Stimulated activated CD8-positive, alpha-beta memory T cell treated with anti-CD3 and anti-CD28 coated beads, Interleukin-15, amount 100 ng/mL, for 24 hours (primary cell): ENCODE results near the gene CDK6.
A peak's percentile ranks its signal among the peaks of the same experiment; 100 is the strongest.

ENCODE experiments used
- DNase-seq: peaks from one replicate; pipeline ENCODE4 v3.0.0-alpha.2; 2020; ENCODE audit warnings: low read depth

Gene CDK6

GRCh38 chr7:92845736-92846135, 9.4 kb upstream of the CDK6 start:
- no peak for DNase-seq

DNA sequence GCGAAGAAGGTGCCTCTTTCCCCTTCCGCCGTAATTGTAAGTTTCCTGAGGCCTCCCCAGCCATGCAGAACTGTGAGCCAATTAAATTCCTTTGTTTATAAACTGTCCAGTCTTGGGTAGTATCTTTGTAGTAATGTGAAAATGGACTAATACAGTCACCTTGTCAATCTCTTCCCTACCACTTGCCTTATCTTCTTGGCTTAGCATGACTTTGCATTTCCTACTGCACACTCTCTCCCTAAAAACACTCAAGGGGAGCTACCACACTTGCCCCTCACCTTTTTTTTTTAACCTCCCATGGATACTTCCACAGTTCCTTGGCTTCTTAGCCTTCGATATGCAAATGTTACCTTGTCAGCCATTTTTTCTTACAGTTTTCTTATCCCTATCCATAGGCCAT, 7.4 kb upstream of the CDK6 start:
- no peak for DNase-seq

DNA sequence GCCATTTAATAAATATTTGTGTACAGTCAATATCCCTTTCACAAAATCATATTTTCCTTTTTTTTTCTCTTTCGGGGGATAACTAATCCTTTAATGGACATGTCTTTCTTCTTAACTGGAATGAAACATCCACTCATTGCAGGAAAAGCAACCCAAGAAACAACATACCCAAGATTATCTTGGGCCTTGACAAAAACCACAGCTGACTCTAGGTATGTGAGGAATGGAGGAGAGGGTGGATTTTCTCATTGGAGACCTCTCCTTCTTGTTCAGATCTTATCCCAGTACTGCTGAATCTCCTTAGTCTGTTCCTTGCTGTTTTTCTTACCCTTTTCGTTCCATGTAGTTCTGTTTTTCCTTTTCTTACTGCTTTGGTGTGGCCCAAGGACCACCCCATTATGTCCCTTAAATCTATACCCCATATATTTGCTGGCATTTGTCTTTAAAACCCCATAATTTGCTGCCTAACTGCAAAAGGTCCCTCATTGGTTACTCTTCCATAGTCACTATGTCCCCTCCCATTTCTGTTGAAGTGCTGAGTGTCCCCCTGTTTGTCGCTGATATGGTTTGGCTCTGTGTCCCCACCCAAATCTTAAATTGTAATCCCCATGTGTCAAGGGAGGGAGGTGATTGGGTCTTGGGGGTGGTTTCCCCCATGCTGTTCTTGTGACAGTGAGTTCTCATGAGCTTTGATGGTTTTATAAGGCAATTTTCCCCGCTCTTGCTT, 6.8 kb upstream of the CDK6 start:
- no peak for DNase-seq

DNA sequence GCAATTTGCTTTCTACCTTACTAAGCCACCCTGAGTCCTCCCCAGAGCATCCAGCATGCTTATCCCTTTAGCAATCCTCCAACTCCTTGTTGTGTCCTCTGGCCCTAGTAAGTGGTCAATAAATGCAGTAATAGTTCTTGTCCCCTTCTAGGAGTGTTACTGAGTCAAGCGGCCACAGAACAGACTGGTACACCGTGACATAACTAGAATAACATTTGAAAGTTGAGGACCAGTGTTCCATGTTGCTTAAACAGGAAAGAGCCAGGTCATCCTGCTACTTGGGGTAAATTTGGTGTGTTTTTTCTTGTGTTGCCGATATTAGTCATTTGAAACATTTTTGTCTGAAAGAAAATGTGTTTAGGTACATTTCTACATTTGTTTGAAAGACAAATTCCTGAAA, 4.8 kb upstream of the CDK6 start:
- no peak for DNase-seq

DNA sequence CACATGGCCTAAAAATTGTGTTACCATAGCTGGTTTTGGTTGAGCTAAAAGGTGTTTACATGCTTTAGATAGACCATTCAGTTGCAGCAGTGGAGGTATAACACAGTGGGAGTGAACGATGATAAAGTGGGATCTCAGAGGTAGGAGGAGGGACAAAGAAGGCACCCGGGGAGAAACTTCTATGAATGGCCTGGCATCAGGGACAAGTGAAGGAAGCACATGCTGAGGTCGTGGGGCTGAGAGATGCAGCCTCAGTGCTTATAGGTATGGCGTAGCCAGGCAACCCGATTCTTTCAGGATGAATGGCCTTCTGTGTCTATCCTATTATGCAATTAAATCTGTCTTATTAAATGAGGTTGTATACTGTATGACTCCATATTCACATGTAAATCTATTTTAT, 3.9 kb upstream of the CDK6 start:
- DNase-seq, result no peak

GRCh38 chr7:92839901-92840300, 3.5 kb upstream of the CDK6 start:
- no peak for DNase-seq

- no peak for DNase-seq
These were observed 2.6 kb upstream of the CDK6 start for GRCh38 chr7:92838934-92839333.

GRCh38 chr7:92837000-92837749, 802 bp upstream of the CDK6 start:
- no peak for DNase-seq

DNA sequence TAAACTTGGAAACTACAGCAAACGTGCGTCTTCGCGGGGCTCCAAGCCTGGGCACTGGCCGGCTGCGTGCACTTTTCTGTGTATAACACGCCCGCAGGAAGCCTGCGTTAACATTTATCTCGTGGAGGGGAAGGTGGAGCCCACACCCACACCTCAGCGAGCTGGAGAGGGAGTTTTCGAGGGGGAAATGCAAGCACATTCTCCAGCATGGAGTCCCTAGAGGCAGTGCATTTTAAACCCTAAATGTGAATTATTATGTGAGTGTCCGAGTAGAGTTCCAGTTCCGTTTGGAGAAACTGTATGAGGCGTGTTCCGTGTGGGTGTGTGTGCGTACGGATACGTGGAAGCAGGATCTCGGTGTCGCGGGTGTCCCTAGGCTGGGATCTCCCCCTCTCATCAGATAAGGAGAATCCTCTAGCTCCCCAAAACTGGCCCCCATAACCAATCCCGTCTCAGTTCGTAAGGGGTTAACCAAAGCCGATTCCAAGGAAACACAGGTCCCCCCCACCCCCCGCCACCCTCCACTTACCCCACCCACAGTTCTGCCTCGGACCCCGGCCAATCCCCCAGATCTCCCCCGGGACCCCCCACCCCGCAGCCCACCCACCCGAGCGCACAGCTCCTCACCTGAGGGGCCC, 403 bp downstream of the CDK6 start:
- peak; percentile 26 for DNase-seq

- DNase-seq, result peak; percentile 21
These were observed 1.0 kb downstream of the CDK6 start for GRCh38 chr7:92835261-92835850.

DNA sequence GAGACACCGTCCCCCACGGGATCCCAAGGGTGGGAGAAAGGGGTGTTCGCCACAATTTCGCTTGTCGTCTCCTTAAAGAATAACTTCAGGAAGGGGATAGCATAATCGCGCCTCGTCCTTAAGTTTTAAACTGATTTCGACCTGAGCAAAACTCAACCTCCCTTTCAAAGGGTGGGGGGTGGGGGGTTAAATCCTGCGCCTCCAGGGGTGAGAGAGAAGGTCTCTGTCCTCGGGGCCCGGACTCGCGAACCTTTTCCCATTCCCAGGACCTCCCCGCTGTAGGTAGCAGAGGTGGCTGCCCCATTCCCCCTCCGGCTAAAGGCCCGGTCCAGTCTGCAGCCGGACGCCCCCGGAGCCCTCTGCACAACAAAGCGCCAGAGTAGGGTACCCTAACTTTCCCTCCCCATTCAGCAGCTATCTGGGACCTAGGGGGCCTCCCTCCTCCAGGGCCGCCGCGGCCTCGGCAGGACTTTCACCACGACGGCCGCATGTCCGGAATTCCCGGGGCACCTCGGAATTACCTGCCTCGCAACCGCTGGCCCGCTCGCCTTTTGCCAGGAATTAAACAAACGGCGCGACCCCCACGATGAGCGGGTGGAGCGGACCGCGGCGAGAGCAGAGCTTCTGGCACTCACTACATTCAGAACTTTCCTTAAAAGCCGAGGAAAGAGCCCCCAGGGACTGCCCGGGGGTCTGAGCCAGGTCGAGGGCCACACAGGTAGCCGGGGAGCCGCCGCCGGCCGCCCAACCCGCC, 1.7 kb downstream of the CDK6 start:
- DNase-seq, result peak; percentile 3

- DNase-seq, result peak; percentile 60
These were observed 2.4 kb downstream of the CDK6 start for GRCh38 chr7:92833766-92834506.

DNA sequence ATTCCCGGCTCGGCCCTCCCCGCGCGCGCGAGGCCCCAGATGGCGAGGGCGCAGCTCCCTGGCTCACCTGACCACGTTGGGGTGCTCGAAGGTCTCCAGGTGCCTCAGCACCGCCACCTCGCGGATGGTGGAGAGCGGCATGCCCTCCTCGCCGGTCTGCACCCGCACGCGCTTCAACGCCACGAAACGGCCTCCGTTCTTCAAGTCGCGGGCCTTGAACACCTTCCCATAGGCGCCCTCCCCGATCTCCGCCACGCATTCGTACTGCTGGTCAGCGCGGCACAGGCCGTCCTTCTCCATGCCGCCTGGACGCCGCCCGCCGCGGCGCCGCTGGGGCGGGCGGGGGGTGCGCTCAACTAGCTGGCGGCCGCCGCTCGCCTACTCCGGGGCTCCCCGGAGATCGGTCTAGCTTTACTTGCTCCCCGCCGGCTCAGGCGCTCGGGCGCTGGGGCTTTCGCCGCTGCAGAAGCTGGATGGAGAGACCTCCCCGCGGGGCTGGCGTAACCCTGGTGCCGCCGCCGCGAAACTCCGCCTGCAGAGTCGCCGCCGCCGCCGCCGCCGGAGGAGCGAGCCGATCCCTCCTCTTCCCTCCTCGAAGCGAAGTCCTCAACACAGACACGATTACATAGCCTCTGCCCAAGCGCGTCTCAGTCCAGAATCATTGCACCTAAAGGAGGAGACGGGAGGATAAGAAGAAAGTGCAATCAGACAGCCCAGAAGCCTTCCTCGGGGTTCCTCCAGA, 3.2 kb downstream of the CDK6 start:
- peak; percentile 59 for DNase-seq

GRCh38 chr7:92832534-92833023, 3.8 kb downstream of the CDK6 start:
- no peak for DNase-seq

GRCh38 chr7:92831716-92832533, 4.4 kb downstream of the CDK6 start:
- no peak for DNase-seq

- DNase-seq, result no peak
These were observed 5.8 kb downstream of the CDK6 start for GRCh38 chr7:92830532-92831110.

DNA sequence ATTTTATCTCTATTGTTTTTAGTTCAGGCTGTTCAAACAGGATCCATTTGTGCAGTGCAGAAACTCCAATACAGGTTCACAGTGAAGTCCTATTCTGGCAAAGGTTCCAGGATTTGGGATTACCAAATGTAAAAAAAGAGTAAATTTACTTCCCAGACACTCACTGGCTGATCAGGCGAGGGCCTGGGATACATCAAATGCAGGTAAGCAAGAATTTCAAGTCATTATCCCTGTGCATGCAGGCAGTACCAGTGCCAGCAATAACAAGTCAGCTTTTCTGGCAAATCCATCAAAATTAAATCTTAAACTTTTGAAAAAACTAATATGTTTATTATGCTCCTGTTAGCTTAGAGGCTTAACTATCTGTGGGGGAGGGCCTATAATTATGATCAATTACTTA, 6.3 kb downstream of the CDK6 start:
- DNase-seq, result no peak

DNA sequence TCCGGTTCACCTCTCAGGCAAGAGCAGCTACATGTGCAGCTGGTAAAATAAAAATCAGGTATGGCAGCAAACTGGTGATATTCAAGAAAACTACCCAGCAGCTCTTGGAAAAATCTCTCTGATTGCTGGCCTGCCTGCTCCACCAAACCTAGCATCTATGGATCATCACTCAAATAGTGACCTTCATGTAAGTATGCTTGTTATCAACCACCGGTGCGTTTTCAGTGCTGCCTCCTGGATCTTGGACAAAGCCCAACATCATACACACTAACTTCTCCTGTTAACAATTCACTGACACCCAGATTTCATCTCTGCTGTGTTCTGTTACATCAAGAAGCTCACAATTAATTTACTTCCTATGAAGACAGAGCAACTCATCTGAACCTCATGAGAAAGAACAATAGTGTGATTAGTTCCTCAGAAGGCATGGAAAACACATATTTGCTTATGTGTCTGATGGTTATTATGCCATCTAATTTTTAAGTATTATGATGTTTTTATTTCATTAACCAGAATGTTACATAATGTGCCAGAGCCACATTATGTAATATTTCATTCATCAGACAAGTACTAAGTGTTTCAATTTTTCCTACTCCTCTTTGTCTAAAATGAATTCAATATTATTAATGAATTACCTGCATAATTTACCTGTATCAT, 8.8 kb downstream of the CDK6 start:
- DNase-seq, result no peak
